Measurements from ENCODE around the gene KCND1. TPM values are rescaled to one million over a fixed set of nuclear protein-coding genes. Genes with fewer than 3 reads are reported as not detected.

The KCND1 gene
- total RNA-seq, 1 donor from 2014 or later, result 2.5 TPM

- intact Hi-C loops (cut with micrococcal nuclease), result no loop called here
- H3K4me3 Mint-ChIP-seq, result no peak overlapping the region
- no peaks in the 10 kb centered on the region for H3K27me3 Mint-ChIP-seq
- no peaks in the 10 kb centered on the region for H3K9me3 Mint-ChIP-seq
- no peak for DNase-seq
- peaks cover 5% of the 10 kb centered on the region for H3K36me3 Mint-ChIP-seq (ENCODE audit: low read depth)
- no peak overlapping the region for H3K27ac Mint-ChIP-seq
- H3K4me1 Mint-ChIP-seq, result no peaks in the 10 kb centered on the region
Measured at GRCh38 chrX:48966796-48967579, 4.7 kb downstream of the KCND1 start.

- H3K36me3 Mint-ChIP-seq (ENCODE audit: low read depth), result peaks cover 7% of the 10 kb centered on the region
- no peak overlapping the region for H3K4me3 Mint-ChIP-seq
- intact Hi-C loops (cut with micrococcal nuclease), result no loop called here
- no peaks in the 10 kb centered on the region for H3K4me1 Mint-ChIP-seq
- no peak overlapping the region for H3K27ac Mint-ChIP-seq
- DNase-seq, result no peak
- H3K27me3 Mint-ChIP-seq, result no peaks in the 10 kb centered on the region
- H3K9me3 Mint-ChIP-seq, result no peaks in the 10 kb centered on the region
Measured at GRCh38 chrX:48965959-48966358, 5.7 kb downstream of the KCND1 start.

GRCh38 chrX:48961585-48962091, 10.0 kb downstream of the KCND1 start:
- no peak for DNase-seq
- intact Hi-C loops (cut with micrococcal nuclease), result no loop called here
- peaks cover 13% of the 10 kb centered on the region for H3K36me3 Mint-ChIP-seq (ENCODE audit: low read depth)
- peaks cover 14% of the 10 kb centered on the region for H3K4me1 Mint-ChIP-seq
- H3K27me3 Mint-ChIP-seq, result no peaks in the 10 kb centered on the region
- H3K4me3 Mint-ChIP-seq, result no peak overlapping the region
- no peak overlapping the region for H3K27ac Mint-ChIP-seq
- no peaks in the 10 kb centered on the region for H3K9me3 Mint-ChIP-seq

GRCh38 chrX:48960291-48960690, 11.4 kb downstream of the KCND1 start:
- H3K27ac Mint-ChIP-seq, result peak overlapping the region; percentile 61
- H3K4me1 Mint-ChIP-seq, result peaks cover 17% of the 10 kb centered on the region
- H3K9me3 Mint-ChIP-seq, result no peaks in the 10 kb centered on the region
- no peak for DNase-seq
- H3K27me3 Mint-ChIP-seq, result no peaks in the 10 kb centered on the region
- peak overlapping the region; percentile 54 for H3K4me3 Mint-ChIP-seq
- intact Hi-C loops (cut with micrococcal nuclease), result no loop called here
- H3K36me3 Mint-ChIP-seq (ENCODE audit: low read depth), result peaks cover 17% of the 10 kb centered on the region

- Mint-ChIP-seq H3K4me1 (peaks cover 30% of the 10 kb centered on the region), H3K36me3 (ENCODE audit: low read depth) (peaks cover 25% of the 10 kb centered on the region), H3K27ac (peak overlapping the region; percentile 100), H3K9me3 (no peaks in the 10 kb centered on the region), H3K4me3 (peak overlapping the region; percentile 98), H3K27me3 (no peaks in the 10 kb centered on the region)
- intact Hi-C loops (cut with micrococcal nuclease), result loop anchor here (1.0 to 5.0 kb wide), 7 partner anchors 21 to 221 kb away; partner anchors contain the start of genes HDAC6, PIM2, PQBP1 and TFE3
- DNase-seq, result peak; percentile 74
Measured at GRCh38 chrX:48958635-48959094, 13.0 kb downstream of the KCND1 start.

GRCh38 chrX:48957827-48958634, 13.6 kb downstream of the KCND1 start:
- peaks cover 27% of the 10 kb centered on the region for H3K36me3 Mint-ChIP-seq (ENCODE audit: low read depth)
- peak; percentile 97 for DNase-seq
- no peaks in the 10 kb centered on the region for H3K27me3 Mint-ChIP-seq
- H3K4me1 Mint-ChIP-seq, result peaks cover 36% of the 10 kb centered on the region
- peak overlapping the region; percentile 98 for H3K4me3 Mint-ChIP-seq
- peak overlapping the region; percentile 100 for H3K27ac Mint-ChIP-seq
- H3K9me3 Mint-ChIP-seq, result no peaks in the 10 kb centered on the region
- intact Hi-C loops (cut with micrococcal nuclease), result loop anchor here (1.0 to 5.0 kb wide), 7 partner anchors 21 to 221 kb away; partner anchors contain the start of genes HDAC6, PIM2, PQBP1 and TFE3

GRCh38 chrX:48957477-48957826, 14.2 kb downstream of the KCND1 start, which contains the start of gene OTUD5:
Gene OTUD5 (minus strand): TSS chrX:48957607. CDS start chrX:48957570, 37 bp downstream.
- H3K4me1 Mint-ChIP-seq, result peaks cover 36% of the 10 kb centered on the region
- no peaks in the 10 kb centered on the region for H3K9me3 Mint-ChIP-seq
- H3K27ac Mint-ChIP-seq, result peak within 1 kb of the TSS; percentile 100
- H3K27me3 Mint-ChIP-seq, result no peaks in the 10 kb centered on the region
- peak within 1 kb of the TSS; percentile 98 for H3K4me3 Mint-ChIP-seq
- peak; percentile 92 for DNase-seq
- intact Hi-C loops (cut with micrococcal nuclease), result loop anchor here (5.0 kb wide), 3 partner anchors 60 to 220 kb away; partner anchors contain the start of genes HDAC6, PQBP1 and TIMM17B
- peaks cover 27% of the 10 kb centered on the region for H3K36me3 Mint-ChIP-seq (ENCODE audit: low read depth)

GRCh38 chrX:48956728-48957414, 14.8 kb downstream of the KCND1 start:
- peak; percentile 81 for DNase-seq
- H3K36me3 Mint-ChIP-seq (ENCODE audit: low read depth), result peaks cover 29% of the 10 kb centered on the region
- intact Hi-C loops (cut with micrococcal nuclease), result loop anchor here (5.0 kb wide), 3 partner anchors 60 to 220 kb away; partner anchors contain the start of genes HDAC6, PQBP1 and TIMM17B
- no peaks in the 10 kb centered on the region for H3K27me3 Mint-ChIP-seq
- H3K4me1 Mint-ChIP-seq, result peaks cover 36% of the 10 kb centered on the region
- peak overlapping the region; percentile 86 for H3K4me3 Mint-ChIP-seq
- peak overlapping the region; percentile 90 for H3K27ac Mint-ChIP-seq
- no peaks in the 10 kb centered on the region for H3K9me3 Mint-ChIP-seq

- no peak for DNase-seq
- Mint-ChIP-seq H3K27me3 (no peaks in the 10 kb centered on the region), H3K36me3 (ENCODE audit: low read depth) (peaks cover 13% of the 10 kb centered on the region), H3K9me3 (no peaks in the 10 kb centered on the region), H3K4me1 (peaks cover 18% of the 10 kb centered on the region), H3K27ac (no peak overlapping the region), H3K4me3 (no peak overlapping the region)
- intact Hi-C loops (cut with micrococcal nuclease), result no loop called here
Measured at GRCh38 chrX:48948589-48948988, 23.1 kb downstream of the KCND1 start.

GRCh38 chrX:48945517-48946348, 25.9 kb downstream of the KCND1 start:
- Mint-ChIP-seq H3K4me1 (peaks cover 34% of the 10 kb centered on the region), H3K4me3 (peak overlapping the region; percentile 39), H3K27me3 (no peaks in the 10 kb centered on the region), H3K27ac (peak overlapping the region; percentile 36), H3K36me3 (ENCODE audit: low read depth) (peaks cover 33% of the 10 kb centered on the region), H3K9me3 (no peaks in the 10 kb centered on the region)
- intact Hi-C loops (cut with micrococcal nuclease), result no loop called here
- peak; percentile 85 for DNase-seq

GRCh38 chrX:48942895-48943294, 28.7 kb downstream of the KCND1 start:
- no peak for DNase-seq
- intact Hi-C loops (cut with micrococcal nuclease), result loop anchor here (1.0 kb wide), 1 partner anchor 26 kb away; no protein-coding TSS in a partner anchor
- H3K4me1 Mint-ChIP-seq, result peaks cover 57% of the 10 kb centered on the region
- peak overlapping the region; percentile 89 for H3K27ac Mint-ChIP-seq
- H3K27me3 Mint-ChIP-seq, result no peaks in the 10 kb centered on the region
- no peaks in the 10 kb centered on the region for H3K9me3 Mint-ChIP-seq
- peaks cover 37% of the 10 kb centered on the region for H3K36me3 Mint-ChIP-seq (ENCODE audit: low read depth)
- peak overlapping the region; percentile 76 for H3K4me3 Mint-ChIP-seq

- H3K36me3 Mint-ChIP-seq (ENCODE audit: low read depth), result peaks cover 47% of the 10 kb centered on the region
Measured at GRCh38 chrX:48940404-48940955, 31.2 kb downstream of the KCND1 start.

More at GRCh38 chrX:48940404-48940955, 31.2 kb downstream of the KCND1 start:
- H3K9me3 Mint-ChIP-seq, result no peaks in the 10 kb centered on the region
- H3K4me3 Mint-ChIP-seq, result peak overlapping the region; percentile 44
- H3K4me1 Mint-ChIP-seq, result peaks cover 71% of the 10 kb centered on the region
- H3K27me3 Mint-ChIP-seq, result no peaks in the 10 kb centered on the region
- peak; percentile 65 for DNase-seq
- peak overlapping the region; percentile 96 for H3K27ac Mint-ChIP-seq
- intact Hi-C loops (cut with micrococcal nuclease), result no loop called here

All from activated CD4-positive, alpha-beta T cell treated with anti-CD3 and anti-CD28 coated beads, Interleukin-2, amount 10 ng/mL, durations not matched to agents 24 days and 14 days (primary cell).